Osteoblast (primary cell): ENCODE results near the gene GAP43. TPM values are rescaled to one million over a fixed set of nuclear protein-coding genes. Genes with fewer than 3 reads are reported as not detected.

Source experiments
- DNase-seq: peaks from one replicate; pipeline ENCODE4 v3.0.0; 2011; ENCODE audit warnings: low spot score, mixed read lengths; ENCODE audit not compliant: insufficient read length; ENCODE audit errors: missing footprints
- H2AFZ ChIP-seq: 2 replicates; pipeline ENCODE4 v1.6.0; 2011; ENCODE audit warnings: mild to moderate bottlenecking, low read length
- H3K27ac ChIP-seq: 2 replicates; pipeline ENCODE4 v1.5.1; 2011; ENCODE audit warnings: mild to moderate bottlenecking, low read depth, low read length, moderate library complexity
- H3K27me3 ChIP-seq: 2 replicates; pipeline ENCODE4 v1.6.0; 2012; ENCODE audit warnings: mild to moderate bottlenecking, control low read depth, inconsistent platforms, low read length, moderate library complexity; ENCODE audit not compliant: insufficient read depth
- H3K36me3 ChIP-seq: 2 replicates; pipeline ENCODE4 v1.5.1; 2011; ENCODE audit warnings: mild to moderate bottlenecking, low read length, control low read depth, moderate library complexity; ENCODE audit not compliant: insufficient read depth
- H3K4me1 ChIP-seq: 2 replicates; pipeline ENCODE4 v1.5.1; 2011; ENCODE audit warnings: mild to moderate bottlenecking, low read length, control low read depth, moderate library complexity; ENCODE audit not compliant: insufficient read depth
- H3K4me2 ChIP-seq: 2 replicates; pipeline ENCODE4 v1.6.0; 2011; ENCODE audit warnings: mild to moderate bottlenecking, low read length; ENCODE audit not compliant: insufficient read depth
- H3K4me3 ChIP-seq: fragments of 200-600 bp; sonication (generic); 3 replicates; pipeline ENCODE4 v1.5.1; 2012; ENCODE audit warnings: mild to moderate bottlenecking, low read length, inconsistent platforms; ENCODE audit not compliant: insufficient read depth
- H3K79me2 ChIP-seq: 2 replicates; pipeline ENCODE4 v1.6.0; 2012; ENCODE audit warnings: mild to moderate bottlenecking, low read length, control low read depth, inconsistent platforms; ENCODE audit not compliant: insufficient read depth
- H3K9me3 ChIP-seq: 2 replicates; pipeline ENCODE4 v1.5.1; 2011; ENCODE audit warnings: low read depth, low read length, control low read depth
- H4K20me1 ChIP-seq: 2 replicates; pipeline ENCODE4 v1.6.0; 2012; ENCODE audit warnings: mild to moderate bottlenecking, low read length, control low read depth; ENCODE audit not compliant: insufficient read depth
- CTCF ChIP-seq: IDR thresholded peaks from 2 replicates; pipeline ENCODE4 v1.5.1; 2011; ENCODE audit warnings: mild to moderate bottlenecking, low read depth, low read length, moderate library complexity; ENCODE audit errors: extremely low read depth
- total RNA-seq: library from RNA; depleted of rRNA; stranded (reverse); fragments of >200 nt; gene quantifications from 2 replicates; pipeline ENCODE4 v1.2.3, GENCODE V29; 2012

GAP43 gene
- total RNA-seq, 1 donor, result 3.6 TPM

- Histone ChIP-seq H3K36me3 (no peaks in the 10 kb centered on the region), H3K4me3 (no peak overlapping the region), H3K27ac (no peak overlapping the region), H3K79me2 (no peaks in the 10 kb centered on the region), H3K4me2 (no peak overlapping the region), H2AFZ (no peak overlapping the region), H3K9me3 (no peaks in the 10 kb centered on the region), H3K4me1 (no peaks in the 10 kb centered on the region), H3K27me3 (no peaks in the 10 kb centered on the region), H4K20me1 (no peaks in the 10 kb centered on the region)
- no peak for DNase-seq
- TF ChIP-seq CTCF, result no peak
Observed at GRCh38 chr3:115595611-115596275, 27.6 kb upstream of the GAP43 start.

GRCh38 chr3:115598216-115598615, 25.1 kb upstream of the GAP43 start:
- Histone ChIP-seq H2AFZ (no peak overlapping the region), H3K36me3 (no peaks in the 10 kb centered on the region), H3K4me1 (no peaks in the 10 kb centered on the region), H3K27ac (no peak overlapping the region), H3K4me3 (no peak overlapping the region), H3K9me3 (no peaks in the 10 kb centered on the region), H3K79me2 (no peaks in the 10 kb centered on the region), H4K20me1 (no peaks in the 10 kb centered on the region), H3K4me2 (no peak overlapping the region), H3K27me3 (no peaks in the 10 kb centered on the region)
- TF ChIP-seq CTCF, result no peak
- DNase-seq, result no peak

GRCh38 chr3:115602194-115602593, 21.1 kb upstream of the GAP43 start:
- Histone ChIP-seq H3K4me3 (no peak overlapping the region), H3K36me3 (no peaks in the 10 kb centered on the region), H3K4me1 (no peaks in the 10 kb centered on the region), H3K27me3 (no peaks in the 10 kb centered on the region), H3K27ac (no peak overlapping the region), H3K4me2 (no peak overlapping the region), H2AFZ (no peak overlapping the region), H4K20me1 (no peaks in the 10 kb centered on the region), H3K9me3 (no peaks in the 10 kb centered on the region), H3K79me2 (no peaks in the 10 kb centered on the region)
- DNase-seq, result no peak
- TF ChIP-seq CTCF, result no peak

- TF ChIP-seq CTCF, result no peak
- no peaks in the 10 kb centered on the region for H3K27me3 ChIP-seq
- no peaks in the 10 kb centered on the region for H3K79me2 ChIP-seq
- H3K36me3 ChIP-seq, result no peaks in the 10 kb centered on the region
- DNase-seq, result no peak
- no peak overlapping the region for H3K4me3 ChIP-seq
- H3K9me3 ChIP-seq, result no peaks in the 10 kb centered on the region
- no peaks in the 10 kb centered on the region for H4K20me1 ChIP-seq
- H3K4me2 ChIP-seq, result no peak overlapping the region
- no peak overlapping the region for H3K27ac ChIP-seq
- H3K4me1 ChIP-seq, result no peaks in the 10 kb centered on the region
- H2AFZ ChIP-seq, result no peak overlapping the region
Observed at GRCh38 chr3:115611630-115612029, 11.7 kb upstream of the GAP43 start.
